ENCODE measurements around the gene PRKACB.
"Not testable (repeated sequence)": the region's sequence is repeated elsewhere in the genome, so short reads cannot be mapped to it uniquely, and the experiment has no call there.

PRKACB gene

DNA sequence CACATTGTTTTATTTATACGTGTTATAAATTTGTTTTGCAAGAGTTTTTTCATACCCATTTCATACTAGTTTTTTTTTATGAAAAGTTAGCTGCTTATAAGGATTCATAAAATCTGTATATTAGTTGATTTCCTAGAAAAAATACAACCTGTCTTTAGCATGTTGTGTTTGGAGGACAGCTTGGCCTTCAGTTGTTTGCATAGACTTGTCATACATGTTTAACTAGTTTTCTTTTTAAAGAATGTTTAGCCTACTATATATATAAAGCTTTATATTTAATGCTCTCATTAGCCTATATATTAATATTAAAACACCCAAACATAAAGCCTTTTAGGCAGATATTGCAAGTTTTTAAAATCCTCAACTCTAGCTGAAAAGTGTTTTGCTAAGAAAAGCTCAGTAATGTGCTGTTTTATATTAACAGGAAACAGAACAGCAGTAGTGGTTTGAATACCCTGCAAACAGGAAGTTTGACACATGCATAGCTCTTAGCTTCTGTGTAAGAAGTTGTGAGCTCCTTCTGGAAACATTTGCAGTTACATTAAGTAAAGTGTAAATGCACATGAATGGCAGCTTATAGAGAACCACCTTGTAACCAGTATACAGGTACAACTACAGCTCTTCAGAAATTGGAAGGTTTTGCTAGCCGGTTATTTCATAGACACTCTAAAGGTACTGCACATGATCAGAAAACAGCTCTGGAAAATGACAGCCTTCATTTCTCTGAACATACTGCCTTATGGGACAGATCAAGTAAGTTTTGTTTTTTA lies at the start of gene PRKACB:
TSS of gene PRKACB (plus strand) at position 476 of the 770 bp plus-strand sequence. CDS start at position 567, 91 bp downstream.
- peak; percentile 3 for DNase-seq (ENCODE audit: low spot score)

DNA sequence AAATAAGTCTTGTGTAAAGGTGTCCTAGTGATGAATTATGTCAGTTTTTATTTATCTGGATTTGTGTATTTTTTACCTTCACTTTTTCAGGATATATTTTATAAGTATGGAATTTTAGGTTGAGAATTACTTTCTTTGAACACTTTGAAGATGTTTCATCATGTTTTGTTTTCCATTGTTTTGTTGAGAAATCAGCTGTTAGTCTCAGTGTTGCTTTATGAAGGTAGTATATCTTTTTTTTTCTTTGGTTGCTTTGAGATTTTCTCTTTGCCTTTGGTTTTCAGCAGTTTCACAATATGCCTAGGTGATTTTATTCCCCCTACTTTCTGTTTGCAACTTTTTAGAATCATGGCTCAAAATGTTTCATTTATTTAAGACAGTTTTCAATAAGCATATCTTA lies 48.8 kb upstream of the PRKACB start:
- no peak for DNase-seq (ENCODE audit: low spot score)

DNA sequence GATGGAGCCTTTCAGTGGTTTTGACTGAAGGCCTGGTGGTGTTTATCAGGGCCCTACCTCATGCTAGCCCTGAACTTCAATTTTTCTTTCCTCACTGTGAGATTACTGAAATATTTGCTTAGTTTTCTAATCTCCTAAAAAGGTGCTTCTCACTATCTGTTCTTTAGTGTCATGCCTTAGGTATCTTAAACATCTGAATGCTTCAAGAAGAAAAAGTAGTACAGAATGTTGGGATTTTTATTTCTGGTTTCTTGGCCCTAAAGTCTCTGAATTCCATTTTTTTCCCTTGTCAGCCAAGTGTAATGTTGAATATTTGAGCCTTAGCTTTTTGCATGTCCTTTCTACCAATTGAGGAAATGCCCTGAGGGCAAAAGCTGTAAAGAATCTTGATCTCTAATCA lies 47.9 kb upstream of the PRKACB start:
- DNase-seq (ENCODE audit: low spot score) = no peak

GRCh38 chr1:84101204-84101603 lies 42.9 kb upstream of the PRKACB start:
- DNase-seq (ENCODE audit: low spot score) = no peak

GRCh38 chr1:84103197-84103992 lies 40.7 kb upstream of the PRKACB start:
- DNase-seq (ENCODE audit: low spot score) = peak; percentile 75

GRCh38 chr1:84107538-84107937 lies 36.5 kb upstream of the PRKACB start:
- not testable (repeated sequence) for DNase-seq (ENCODE audit: low spot score)

DNA sequence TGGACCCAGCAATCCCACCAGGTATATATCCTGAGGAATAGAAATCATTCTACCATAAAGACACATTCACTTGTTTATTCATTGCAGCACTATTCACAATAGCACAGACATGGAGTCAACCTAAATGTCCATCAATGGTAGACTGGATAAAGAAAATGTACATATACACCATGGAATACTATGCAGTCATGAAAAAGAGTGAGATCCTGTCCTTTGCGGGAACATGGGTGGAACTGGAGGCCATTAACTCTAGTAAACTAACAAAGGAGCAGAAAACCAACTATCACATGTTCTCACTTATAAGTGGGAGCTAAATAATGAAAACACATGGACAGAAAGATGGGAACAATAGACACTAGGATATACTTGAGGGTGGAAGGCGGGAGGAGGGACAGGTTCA lies 36.1 kb upstream of the PRKACB start:
- DNase-seq (ENCODE audit: low spot score) = no peak

- DNase-seq (ENCODE audit: low spot score) = no peak
Observed at GRCh38 chr1:84108900-84109578, 35.0 kb upstream of the PRKACB start.

- no peak for DNase-seq (ENCODE audit: low spot score)
Observed at GRCh38 chr1:84110629-84111028, 33.4 kb upstream of the PRKACB start.

DNA sequence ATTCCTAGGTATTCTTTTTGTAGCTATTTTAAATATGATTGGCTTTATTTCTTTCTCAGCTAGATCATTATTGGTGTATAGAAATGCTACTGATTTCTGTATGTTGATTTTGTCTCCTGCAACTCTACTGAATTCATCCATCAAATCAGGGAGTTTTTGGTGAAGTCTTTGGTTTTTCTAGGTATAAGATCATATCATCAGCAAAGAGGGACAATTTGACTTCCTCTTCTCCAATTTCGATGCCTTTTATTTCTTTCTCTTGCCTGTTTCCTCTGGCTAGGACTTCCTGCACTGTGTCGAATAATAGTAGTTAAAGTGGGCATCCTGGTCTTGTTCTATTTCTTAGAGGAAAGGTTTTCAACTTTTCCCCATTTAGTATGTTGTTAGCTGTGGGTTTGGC lies 27.5 kb upstream of the PRKACB start:
- no peak for DNase-seq (ENCODE audit: low spot score)

GRCh38 chr1:84117868-84118267 lies 26.2 kb upstream of the PRKACB start:
- DNase-seq (ENCODE audit: low spot score) = peak; percentile 41

DNA sequence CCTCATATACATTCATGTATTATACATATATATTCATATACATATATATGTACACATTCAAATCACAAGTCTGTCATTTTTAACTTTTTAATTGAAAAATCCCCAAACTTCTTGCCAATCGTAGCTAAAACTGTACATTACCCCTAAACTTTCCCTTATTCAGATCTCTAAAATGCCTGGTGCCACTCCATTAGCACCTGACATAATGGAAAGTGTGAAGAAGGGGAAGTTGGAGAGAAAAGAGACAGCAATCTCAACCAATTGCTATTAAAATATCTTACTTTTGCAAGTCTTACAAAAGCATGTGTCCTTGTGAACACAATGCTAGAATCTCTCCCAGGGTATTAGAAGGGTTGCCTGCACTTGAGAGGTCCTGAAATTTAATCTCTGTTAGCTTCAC lies 22.7 kb upstream of the PRKACB start:
- no peak for DNase-seq (ENCODE audit: low spot score)

DNA sequence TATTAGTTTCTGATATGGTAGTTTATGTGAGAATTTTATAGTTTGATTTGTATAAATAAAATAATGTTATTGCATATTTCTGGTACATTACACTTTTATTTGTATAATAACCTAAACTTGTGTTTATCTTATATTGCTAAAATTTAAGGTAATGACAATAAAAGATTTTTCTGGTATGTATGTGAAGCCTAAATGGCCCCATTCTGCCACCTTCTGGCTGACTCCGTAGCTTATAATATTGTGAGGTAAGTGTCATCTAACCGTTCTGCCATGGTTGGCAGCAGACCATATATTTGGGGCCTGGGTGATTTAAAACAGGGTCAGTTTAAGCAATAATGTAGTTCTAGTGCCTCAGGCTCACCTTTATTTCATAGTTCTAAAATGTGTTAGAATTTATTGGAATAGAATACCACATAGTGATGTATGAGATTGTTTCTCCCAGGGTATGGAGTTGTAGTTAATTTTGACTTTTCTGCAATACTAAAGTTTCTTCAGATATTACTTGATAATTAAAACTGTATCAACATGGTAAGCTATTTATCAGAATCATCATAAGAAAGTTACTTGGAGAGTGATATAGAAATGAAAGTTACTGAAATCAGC lies 21.2 kb upstream of the PRKACB start:
- peak; percentile 39 for DNase-seq (ENCODE audit: low spot score)

GRCh38 chr1:84133479-84133878 lies 10.6 kb upstream of the PRKACB start:
- no peak for DNase-seq (ENCODE audit: low spot score)

DNA sequence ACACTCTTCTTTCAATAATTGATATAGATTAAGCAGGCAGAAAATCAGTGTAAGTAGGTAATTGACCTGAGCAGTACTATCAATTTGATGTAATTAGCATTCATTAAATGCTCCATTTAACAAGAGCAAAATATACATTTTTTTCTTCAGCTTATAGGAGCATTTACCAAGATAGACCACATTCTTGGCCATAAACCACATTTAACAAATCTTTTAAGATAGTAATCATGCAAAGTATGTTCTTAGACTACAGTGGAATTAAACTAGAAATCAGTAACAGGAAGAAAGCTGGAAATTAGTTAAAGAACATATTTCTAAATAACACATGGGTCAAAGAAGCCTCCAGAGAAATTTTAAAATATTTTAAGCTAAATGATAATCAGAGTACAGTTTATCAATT lies 8.7 kb upstream of the PRKACB start:
- DNase-seq (ENCODE audit: low spot score) = no peak

GRCh38 chr1:84141182-84142003 lies 2.7 kb upstream of the PRKACB start:
- no peak for DNase-seq (ENCODE audit: low spot score)

DNA sequence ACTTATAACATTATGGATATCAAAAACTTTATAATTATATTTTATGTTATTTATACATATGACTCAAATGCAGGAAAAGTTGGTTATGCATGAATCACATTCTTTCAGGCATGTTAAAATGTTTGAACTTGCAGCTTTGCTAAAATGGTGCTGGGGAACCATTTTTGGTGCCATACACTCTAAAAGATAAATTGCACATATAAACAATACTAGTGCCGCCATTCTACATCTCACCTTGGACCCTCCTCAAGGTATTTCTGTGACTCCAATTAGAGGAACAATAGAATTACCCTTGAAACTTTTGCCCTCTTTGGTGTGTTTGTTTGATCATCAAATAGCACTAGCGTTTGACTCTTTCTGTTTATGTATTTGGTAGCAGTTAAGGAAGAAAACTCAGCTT lies 997 bp downstream of the PRKACB start:
- no peak for DNase-seq (ENCODE audit: low spot score)

DNA sequence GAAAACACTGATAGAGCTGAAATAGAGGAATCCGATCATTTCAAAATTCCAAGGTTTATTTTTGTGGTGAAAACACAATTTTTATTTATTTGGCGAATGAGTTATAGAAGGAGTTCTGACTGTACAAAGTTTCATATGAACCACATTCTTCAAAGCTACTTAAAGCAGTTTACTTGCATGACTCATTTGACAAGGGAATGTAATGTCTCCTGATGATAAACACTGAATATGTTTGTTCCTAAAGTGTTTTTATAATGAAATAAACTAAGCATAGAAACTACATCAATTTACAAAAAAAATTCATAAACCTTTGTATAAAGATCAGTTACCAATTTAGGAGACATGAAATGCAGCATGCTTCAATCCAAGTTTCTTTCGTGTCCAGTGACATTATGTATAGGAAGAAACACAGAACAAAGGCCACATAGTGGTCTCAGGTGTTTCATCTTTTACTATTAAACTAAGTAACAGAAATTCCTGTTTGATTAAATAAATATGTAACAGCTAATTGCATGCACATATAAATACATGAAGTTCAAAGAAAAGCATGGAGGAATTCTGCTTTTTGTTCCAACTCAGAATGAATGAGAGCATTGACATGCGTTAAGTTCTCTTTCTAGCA lies 2.5 kb downstream of the PRKACB start:
- peak; percentile 35 for DNase-seq (ENCODE audit: low spot score)

DNA sequence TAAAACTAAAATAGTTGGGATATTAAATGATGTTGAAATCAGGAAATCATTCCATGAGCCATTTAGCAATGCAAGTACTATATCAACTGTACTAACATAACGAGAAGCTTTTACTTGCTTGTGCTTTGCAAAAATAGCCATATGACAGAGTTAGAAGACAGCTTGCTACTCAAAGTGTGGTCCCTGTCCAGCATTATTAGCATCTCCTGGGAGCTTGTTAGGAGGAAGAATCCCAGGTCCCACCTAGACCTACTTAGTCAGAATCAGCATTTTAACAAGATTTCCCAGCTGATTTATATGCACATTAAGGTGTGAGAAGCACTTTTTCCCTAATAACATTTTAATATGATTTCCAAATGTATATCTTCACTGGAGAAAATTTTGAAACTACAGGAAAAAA lies 4.7 kb downstream of the PRKACB start:
- no peak for DNase-seq (ENCODE audit: low spot score)

- DNase-seq (ENCODE audit: low spot score) = no peak
Observed at GRCh38 chr1:84152649-84153056, 8.6 kb downstream of the PRKACB start.

- DNase-seq (ENCODE audit: low spot score) = no peak
Observed at GRCh38 chr1:84155517-84155916, 11.4 kb downstream of the PRKACB start.

All from AG08395 (cell line).